Measurements from ENCODE around the gene IMMP2L. TPM values are rescaled to one million over a fixed set of nuclear protein-coding genes. Genes with fewer than 3 reads are reported as not detected.

Gene IMMP2L
- total RNA-seq, 1 experiment from 2014 or later, result 13.6 TPM

DNA sequence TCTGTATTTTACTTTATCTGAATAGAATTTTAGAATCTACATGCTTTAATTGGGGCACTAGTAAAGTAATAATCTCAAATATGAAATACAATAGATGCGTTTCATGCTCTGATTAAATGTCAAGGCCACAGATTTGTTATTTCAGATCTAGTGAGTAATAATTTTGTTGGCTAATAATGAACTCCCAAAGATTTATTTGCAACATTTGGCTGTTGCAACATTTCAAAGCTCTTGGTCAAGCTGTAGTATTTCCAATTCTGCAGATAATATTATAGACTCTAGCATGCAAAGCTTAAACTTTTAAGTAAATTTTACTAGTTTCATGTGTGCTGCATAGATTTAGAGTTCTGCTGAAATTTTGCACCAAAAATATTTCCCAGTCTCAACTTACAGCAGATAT is 454.7 kb downstream of the IMMP2L start:
- POLR2A ChIA-PET, result no interaction called here
- no peak for ATAC-seq
- CTCF ChIA-PET, result no interaction called here
- no peak for DNase-seq (ENCODE audit: low spot score)
- TF ChIP-seq SMAD4 (CRISPR knock-in tag; IDR thresholded peaks at IDR 0.05), result no peak
- no peaks in the 10 kb centered on the region for H3K9me3 Mint-ChIP-seq
- no peaks in the 10 kb centered on the region for H3K27me3 Mint-ChIP-seq (ENCODE audit: low read depth)
- no peaks in the 10 kb centered on the region for H3K36me3 Mint-ChIP-seq
- peaks cover 38% of the 10 kb centered on the region for H3K4me1 Mint-ChIP-seq
- no peak overlapping the region for H3K4me3 Mint-ChIP-seq
- no peak overlapping the region for H3K27ac Mint-ChIP-seq

DNA sequence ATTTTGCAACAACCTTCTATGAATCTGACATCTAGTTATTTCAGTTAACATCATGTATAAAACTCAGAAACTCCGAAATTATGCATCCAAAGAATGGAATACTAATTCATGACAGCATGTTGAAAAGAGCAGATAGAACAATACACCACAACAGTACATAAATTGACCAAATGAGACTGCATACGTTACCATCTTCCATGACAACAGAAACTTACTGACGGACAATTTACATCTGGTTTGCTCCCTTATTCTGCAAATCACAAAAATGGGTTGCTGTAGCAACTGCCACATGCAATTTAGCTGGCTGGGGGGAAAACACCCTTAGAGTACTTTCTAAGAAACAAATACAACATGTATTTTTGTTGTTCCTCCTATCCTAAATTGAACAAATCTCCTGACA is 457.0 kb downstream of the IMMP2L start:
- DNase-seq (ENCODE audit: low spot score) (no peak), ATAC-seq (no peak)
- no peaks in the 10 kb centered on the region for H3K27me3 Mint-ChIP-seq (ENCODE audit: low read depth)
- H3K9me3 Mint-ChIP-seq, result no peaks in the 10 kb centered on the region
- H3K36me3 Mint-ChIP-seq, result no peaks in the 10 kb centered on the region
- peaks cover 38% of the 10 kb centered on the region for H3K4me1 Mint-ChIP-seq
- ChIA-PET POLR2A (no interaction called here), CTCF (no interaction called here)
- H3K4me3 Mint-ChIP-seq, result no peak overlapping the region
- no peak overlapping the region for H3K27ac Mint-ChIP-seq
- TF ChIP-seq ZNF121 (CRISPR knock-in tag; IDR thresholded peaks at IDR 0.05), result no peak
- TF ChIP-seq GRHL2 (CRISPR knock-in tag; IDR thresholded peaks at IDR 0.05; ENCODE audit: insufficient replicate concordance, severe bottlenecking), result no peak
- TF ChIP-seq ZBTB21 (CRISPR knock-in tag; IDR thresholded peaks at IDR 0.05; ENCODE audit: borderline replicate concordance), result no peak
- TF ChIP-seq, protein P1, sequence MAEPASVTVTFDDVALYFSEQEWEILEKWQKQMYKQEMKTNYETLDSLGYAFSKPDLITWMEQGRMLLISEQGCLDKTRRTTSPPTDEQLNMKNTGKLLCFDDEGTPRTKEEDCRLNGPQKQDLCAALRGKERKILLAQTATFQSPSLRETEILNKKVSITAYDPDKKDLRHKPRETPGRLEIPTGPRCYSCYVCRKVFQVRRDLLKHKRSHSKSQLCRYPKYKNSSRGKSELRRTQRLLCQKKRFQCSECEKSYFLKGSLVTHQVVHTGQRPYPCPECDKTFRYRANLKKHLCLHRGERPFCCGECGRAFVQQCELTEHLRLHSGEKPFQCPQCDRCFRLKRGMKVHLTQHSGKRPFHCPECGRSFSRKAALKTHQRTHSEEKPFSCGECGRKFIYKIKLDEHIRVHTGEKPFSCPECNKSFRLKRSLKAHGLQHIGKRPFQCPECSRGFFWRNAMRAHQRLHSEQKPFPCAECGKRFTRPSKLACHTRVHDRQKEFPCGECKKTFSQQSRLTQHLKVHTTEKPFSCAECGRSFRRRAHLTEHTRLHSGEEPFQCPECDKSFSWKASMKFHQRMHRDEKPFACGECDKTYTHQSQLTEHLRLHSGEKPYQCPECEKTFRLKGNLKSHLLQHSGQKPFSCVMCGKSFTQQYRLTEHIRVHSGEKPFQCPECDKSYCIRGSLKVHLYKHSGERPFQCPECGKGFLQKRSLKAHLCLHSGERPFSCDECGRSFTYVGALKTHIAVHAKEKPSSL (CRISPR knock-in tag; conservative IDR thresholded peaks at IDR 0.05), result no peak
- no peak for TF ChIP-seq TEAD1 (CRISPR knock-in tag; IDR thresholded peaks at IDR 0.05)
- no peak for TF ChIP-seq KAT7 (CRISPR knock-in tag; IDR thresholded peaks at IDR 0.05; ENCODE audit: borderline replicate concordance)
- TF ChIP-seq, protein P2, sequence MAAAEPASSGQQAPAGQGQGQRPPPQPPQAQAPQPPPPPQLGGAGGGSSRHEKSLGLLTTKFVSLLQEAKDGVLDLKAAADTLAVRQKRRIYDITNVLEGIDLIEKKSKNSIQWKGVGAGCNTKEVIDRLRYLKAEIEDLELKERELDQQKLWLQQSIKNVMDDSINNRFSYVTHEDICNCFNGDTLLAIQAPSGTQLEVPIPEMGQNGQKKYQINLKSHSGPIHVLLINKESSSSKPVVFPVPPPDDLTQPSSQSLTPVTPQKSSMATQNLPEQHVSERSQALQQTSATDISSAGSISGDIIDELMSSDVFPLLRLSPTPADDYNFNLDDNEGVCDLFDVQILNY (CRISPR knock-in tag; IDR thresholded peaks at IDR 0.05), result no peak
- TF ChIP-seq, protein P3, sequence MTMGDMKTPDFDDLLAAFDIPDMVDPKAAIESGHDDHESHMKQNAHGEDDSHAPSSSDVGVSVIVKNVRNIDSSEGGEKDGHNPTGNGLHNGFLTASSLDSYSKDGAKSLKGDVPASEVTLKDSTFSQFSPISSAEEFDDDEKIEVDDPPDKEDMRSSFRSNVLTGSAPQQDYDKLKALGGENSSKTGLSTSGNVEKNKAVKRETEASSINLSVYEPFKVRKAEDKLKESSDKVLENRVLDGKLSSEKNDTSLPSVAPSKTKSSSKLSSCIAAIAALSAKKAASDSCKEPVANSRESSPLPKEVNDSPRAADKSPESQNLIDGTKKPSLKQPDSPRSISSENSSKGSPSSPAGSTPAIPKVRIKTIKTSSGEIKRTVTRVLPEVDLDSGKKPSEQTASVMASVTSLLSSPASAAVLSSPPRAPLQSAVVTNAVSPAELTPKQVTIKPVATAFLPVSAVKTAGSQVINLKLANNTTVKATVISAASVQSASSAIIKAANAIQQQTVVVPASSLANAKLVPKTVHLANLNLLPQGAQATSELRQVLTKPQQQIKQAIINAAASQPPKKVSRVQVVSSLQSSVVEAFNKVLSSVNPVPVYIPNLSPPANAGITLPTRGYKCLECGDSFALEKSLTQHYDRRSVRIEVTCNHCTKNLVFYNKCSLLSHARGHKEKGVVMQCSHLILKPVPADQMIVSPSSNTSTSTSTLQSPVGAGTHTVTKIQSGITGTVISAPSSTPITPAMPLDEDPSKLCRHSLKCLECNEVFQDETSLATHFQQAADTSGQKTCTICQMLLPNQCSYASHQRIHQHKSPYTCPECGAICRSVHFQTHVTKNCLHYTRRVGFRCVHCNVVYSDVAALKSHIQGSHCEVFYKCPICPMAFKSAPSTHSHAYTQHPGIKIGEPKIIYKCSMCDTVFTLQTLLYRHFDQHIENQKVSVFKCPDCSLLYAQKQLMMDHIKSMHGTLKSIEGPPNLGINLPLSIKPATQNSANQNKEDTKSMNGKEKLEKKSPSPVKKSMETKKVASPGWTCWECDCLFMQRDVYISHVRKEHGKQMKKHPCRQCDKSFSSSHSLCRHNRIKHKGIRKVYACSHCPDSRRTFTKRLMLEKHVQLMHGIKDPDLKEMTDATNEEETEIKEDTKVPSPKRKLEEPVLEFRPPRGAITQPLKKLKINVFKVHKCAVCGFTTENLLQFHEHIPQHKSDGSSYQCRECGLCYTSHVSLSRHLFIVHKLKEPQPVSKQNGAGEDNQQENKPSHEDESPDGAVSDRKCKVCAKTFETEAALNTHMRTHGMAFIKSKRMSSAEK (CRISPR knock-in tag; IDR thresholded peaks at IDR 0.05; ENCODE audit: borderline replicate concordance), result no peak
- TF ChIP-seq, protein P4, sequence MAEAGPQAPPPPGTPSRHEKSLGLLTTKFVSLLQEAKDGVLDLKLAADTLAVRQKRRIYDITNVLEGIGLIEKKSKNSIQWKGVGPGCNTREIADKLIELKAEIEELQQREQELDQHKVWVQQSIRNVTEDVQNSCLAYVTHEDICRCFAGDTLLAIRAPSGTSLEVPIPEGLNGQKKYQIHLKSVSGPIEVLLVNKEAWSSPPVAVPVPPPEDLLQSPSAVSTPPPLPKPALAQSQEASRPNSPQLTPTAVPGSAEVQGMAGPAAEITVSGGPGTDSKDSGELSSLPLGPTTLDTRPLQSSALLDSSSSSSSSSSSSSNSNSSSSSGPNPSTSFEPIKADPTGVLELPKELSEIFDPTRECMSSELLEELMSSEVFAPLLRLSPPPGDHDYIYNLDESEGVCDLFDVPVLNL (CRISPR knock-in tag; IDR thresholded peaks at IDR 0.05; ENCODE audit: borderline replicate concordance, low read depth), result no peak
- no peak for TF ChIP-seq ZNF416 (CRISPR knock-in tag; IDR thresholded peaks at IDR 0.05)
- TF ChIP-seq, protein P5, sequence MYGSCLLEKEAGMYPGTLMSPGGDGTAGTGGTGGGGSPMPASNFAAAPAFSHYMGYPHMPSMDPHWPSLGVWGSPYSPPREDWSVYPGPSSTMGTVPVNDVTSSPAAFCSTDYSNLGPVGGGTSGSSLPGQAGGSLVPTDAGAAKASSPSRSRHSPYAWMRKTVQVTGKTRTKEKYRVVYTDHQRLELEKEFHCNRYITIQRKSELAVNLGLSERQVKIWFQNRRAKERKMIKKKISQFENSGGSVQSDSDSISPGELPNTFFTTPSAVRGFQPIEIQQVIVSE (CRISPR knock-in tag; IDR thresholded peaks at IDR 0.05; ENCODE audit: borderline replicate concordance), result no peak
- TF ChIP-seq, protein P6, sequence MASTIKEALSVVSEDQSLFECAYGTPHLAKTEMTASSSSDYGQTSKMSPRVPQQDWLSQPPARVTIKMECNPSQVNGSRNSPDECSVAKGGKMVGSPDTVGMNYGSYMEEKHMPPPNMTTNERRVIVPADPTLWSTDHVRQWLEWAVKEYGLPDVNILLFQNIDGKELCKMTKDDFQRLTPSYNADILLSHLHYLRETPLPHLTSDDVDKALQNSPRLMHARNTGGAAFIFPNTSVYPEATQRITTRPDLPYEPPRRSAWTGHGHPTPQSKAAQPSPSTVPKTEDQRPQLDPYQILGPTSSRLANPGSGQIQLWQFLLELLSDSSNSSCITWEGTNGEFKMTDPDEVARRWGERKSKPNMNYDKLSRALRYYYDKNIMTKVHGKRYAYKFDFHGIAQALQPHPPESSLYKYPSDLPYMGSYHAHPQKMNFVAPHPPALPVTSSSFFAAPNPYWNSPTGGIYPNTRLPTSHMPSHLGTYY (CRISPR knock-in tag; IDR thresholded peaks at IDR 0.05), result no peak
- TF ChIP-seq, protein P7, sequence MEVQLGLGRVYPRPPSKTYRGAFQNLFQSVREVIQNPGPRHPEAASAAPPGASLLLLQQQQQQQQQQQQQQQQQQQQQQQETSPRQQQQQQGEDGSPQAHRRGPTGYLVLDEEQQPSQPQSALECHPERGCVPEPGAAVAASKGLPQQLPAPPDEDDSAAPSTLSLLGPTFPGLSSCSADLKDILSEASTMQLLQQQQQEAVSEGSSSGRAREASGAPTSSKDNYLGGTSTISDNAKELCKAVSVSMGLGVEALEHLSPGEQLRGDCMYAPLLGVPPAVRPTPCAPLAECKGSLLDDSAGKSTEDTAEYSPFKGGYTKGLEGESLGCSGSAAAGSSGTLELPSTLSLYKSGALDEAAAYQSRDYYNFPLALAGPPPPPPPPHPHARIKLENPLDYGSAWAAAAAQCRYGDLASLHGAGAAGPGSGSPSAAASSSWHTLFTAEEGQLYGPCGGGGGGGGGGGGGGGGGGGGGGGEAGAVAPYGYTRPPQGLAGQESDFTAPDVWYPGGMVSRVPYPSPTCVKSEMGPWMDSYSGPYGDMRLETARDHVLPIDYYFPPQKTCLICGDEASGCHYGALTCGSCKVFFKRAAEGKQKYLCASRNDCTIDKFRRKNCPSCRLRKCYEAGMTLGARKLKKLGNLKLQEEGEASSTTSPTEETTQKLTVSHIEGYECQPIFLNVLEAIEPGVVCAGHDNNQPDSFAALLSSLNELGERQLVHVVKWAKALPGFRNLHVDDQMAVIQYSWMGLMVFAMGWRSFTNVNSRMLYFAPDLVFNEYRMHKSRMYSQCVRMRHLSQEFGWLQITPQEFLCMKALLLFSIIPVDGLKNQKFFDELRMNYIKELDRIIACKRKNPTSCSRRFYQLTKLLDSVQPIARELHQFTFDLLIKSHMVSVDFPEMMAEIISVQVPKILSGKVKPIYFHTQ (CRISPR knock-in tag; IDR thresholded peaks at IDR 0.05), result no peak
- TF ChIP-seq, protein P8, sequence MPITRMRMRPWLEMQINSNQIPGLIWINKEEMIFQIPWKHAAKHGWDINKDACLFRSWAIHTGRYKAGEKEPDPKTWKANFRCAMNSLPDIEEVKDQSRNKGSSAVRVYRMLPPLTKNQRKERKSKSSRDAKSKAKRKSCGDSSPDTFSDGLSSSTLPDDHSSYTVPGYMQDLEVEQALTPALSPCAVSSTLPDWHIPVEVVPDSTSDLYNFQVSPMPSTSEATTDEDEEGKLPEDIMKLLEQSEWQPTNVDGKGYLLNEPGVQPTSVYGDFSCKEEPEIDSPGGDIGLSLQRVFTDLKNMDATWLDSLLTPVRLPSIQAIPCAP (CRISPR knock-in tag; IDR thresholded peaks at IDR 0.05), result no peak
- no peak for TF ChIP-seq NFYB (CRISPR knock-in tag; conservative IDR thresholded peaks at IDR 0.05; ENCODE audit: low read depth)

All from WTC11 (cell line).